ENCODE data around the gene PANK2. TPM values are rescaled to one million over a fixed set of nuclear protein-coding genes. Genes with fewer than 3 reads are reported as not detected.
A peak's percentile ranks its signal among the peaks of the same experiment; 100 is the strongest.

PANK2 gene
- total and polyA plus RNA-seq, 2 experiments from 2014 or later: 36.1 to 72.0 TPM

GRCh38 chr20:3922983-3923339 is 33.8 kb downstream of the PANK2 start (continued):
- TF ChIP-seq ZNF462 (CRISPR knock-in tag; IDR thresholded peaks at IDR 0.05) (no peak), EZH2phosphoT487 (IDR thresholded peaks at IDR 0.05; ENCODE audit: unreplicated experiment) (no peak), EZH2 (IDR thresholded peaks at IDR 0.05; ENCODE audit: low read depth, unreplicated experiment) (no peak)

DNA sequence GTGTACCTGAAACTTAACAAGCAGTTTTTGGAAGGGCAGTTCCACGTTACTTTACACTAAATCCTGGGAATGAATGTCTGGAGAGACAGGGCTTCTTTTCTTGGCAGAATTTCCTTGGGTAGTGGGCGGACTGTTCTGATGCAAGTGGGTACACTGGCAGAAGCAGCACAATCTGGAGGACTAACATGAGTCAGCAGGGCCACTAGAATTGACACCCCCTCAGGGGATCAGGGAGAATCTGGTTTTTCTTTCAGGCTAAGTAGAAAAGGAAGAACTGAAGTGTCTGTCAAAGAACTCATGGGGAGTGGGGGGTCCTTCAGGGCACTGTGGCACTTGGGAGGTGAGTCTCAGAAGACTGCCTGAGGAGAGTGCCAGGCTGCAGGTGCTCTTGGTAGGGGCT is 34.6 kb downstream of the PANK2 start:
- Mint-ChIP-seq H3K4me1 (peaks cover 50% of the 10 kb centered on the region), H3K4me3 (no peak overlapping the region; the same call in 2 of the 3 replicates), H3K9me3 (no peaks in the 10 kb centered on the region), H3K36me3 (ENCODE audit: low read depth) (peaks cover 61% of the 10 kb centered on the region), H3K27me3 (ENCODE audit: insufficient read depth, low read depth, poor library complexity) (peaks cover 34% of the 10 kb centered on the region), H3K27ac (peak overlapping the region; percentile 50; the same call in 1 of the 2 replicates)
- no peaks in the 10 kb centered on the region for H3K27me3 ChIP-seq (ENCODE audit: insufficient read depth)
- H3K36me3 ChIP-seq (ENCODE audit: insufficient read depth): peaks cover 22% of the 10 kb centered on the region; the same call in 1 of the 2 replicates
- H3K4me3 ChIP-seq: no peak overlapping the region
- peaks cover 28% of the 10 kb centered on the region for H3F3A ChIP-seq (replicated peaks; ENCODE audit: low read depth)
- no peaks in the 10 kb centered on the region for H3K9me2 ChIP-seq (ENCODE audit: insufficient read depth)
- ATAC-seq (no peak), DNase-seq (ENCODE audit: low spot score) (no peak)
- peaks cover 25% of the 10 kb centered on the region for H3K4me1 ChIP-seq (ENCODE audit: insufficient read depth)
- H3K27ac ChIP-seq (ENCODE audit: low read depth): peak overlapping the region; percentile 63; the same call in 1 of the 2 replicates
- H4K20me1 ChIP-seq (replicated peaks; ENCODE audit: insufficient read depth): peaks cover 67% of the 10 kb centered on the region
- H3K4me2 ChIP-seq: no peak overlapping the region
- no peak overlapping the region for H2AFZ ChIP-seq
- H3K79me2 ChIP-seq (replicated peaks; ENCODE audit: insufficient read depth): peaks cover 48% of the 10 kb centered on the region
- TF ChIP-seq NANOG (IDR thresholded peaks at IDR 0.05; ENCODE audit: borderline replicate concordance) (no peak), EZH2phosphoT487 (IDR thresholded peaks at IDR 0.05; ENCODE audit: unreplicated experiment) (no peak), CREB1 (CRISPR knock-in tag; IDR thresholded peaks at IDR 0.05; ENCODE audit: low read depth) (no peak), STAT1 (IDR thresholded peaks at IDR 0.05; ENCODE audit: unreplicated experiment) (no peak), CTCF (conservative IDR thresholded peaks at IDR 0.05; ENCODE audit: low read depth in 2 of 2) (no peak), EZH2 (IDR thresholded peaks at IDR 0.05; ENCODE audit: low read depth, unreplicated experiment) (no peak), ZNF114 (CRISPR knock-in tag; IDR thresholded peaks at IDR 0.05) (no peak)
- TF ChIP-seq, protein P1, sequence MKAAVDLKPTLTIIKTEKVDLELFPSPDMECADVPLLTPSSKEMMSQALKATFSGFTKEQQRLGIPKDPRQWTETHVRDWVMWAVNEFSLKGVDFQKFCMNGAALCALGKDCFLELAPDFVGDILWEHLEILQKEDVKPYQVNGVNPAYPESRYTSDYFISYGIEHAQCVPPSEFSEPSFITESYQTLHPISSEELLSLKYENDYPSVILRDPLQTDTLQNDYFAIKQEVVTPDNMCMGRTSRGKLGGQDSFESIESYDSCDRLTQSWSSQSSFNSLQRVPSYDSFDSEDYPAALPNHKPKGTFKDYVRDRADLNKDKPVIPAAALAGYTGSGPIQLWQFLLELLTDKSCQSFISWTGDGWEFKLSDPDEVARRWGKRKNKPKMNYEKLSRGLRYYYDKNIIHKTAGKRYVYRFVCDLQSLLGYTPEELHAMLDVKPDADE (IDR thresholded peaks at IDR 0.05): no peak

All from GM23338 (cell line).